HepG2 (cell line): ENCODE measurements around the gene NDRG3. TPM values are rescaled to one million over a fixed set of nuclear protein-coding genes. Genes with fewer than 3 reads are reported as not detected.

Source experiments
- FOXM1 ChIP-seq: sonication (generic); formaldehyde crosslinking; IDR thresholded peaks from 2 replicates; pipeline ENCODE4 v1.5.0; 2020; ENCODE audit warnings: missing genetic modification reagents
- KIAA2018 ChIP-seq: sonication (generic); formaldehyde crosslinking; IDR thresholded peaks from 2 replicates; pipeline ENCODE4 v1.5.0; 2020; ENCODE audit warnings: mild to moderate bottlenecking, missing genetic modification reagents, borderline replicate concordance
- NFKBIZ ChIP-seq: IDR thresholded peaks from 2 replicates; pipeline ENCODE4 v1.6.1; 2018; ENCODE audit warnings: missing genetic modification reagents, missing compliant biosample characterization
- NONO ChIP-seq, 2 experiments: fragments of 450-650 bp in 1 of 2; sonication (generic) in 1 of 2; formaldehyde crosslinking in 1 of 2; IDR thresholded peaks in 1 of 2; conservative IDR thresholded peaks in 1 of 2; 2 replicates each; pipeline versions ENCODE4 v1.6.1 to v1.8.0; 2017 to 2022; ENCODE audit warnings: mild to moderate bottlenecking in 1 of 2, missing genetic modification reagents in 1 of 2, moderate library complexity in 1 of 2
- PPARG ChIP-seq: conservative IDR thresholded peaks from 2 replicates; pipeline ENCODE4 v1.6.1; 2016; ENCODE audit warnings: missing biosample characterization, missing genetic modification reagents
- SNAPC4 ChIP-seq: sonication (generic); formaldehyde crosslinking; IDR thresholded peaks from 2 replicates; pipeline ENCODE4 v1.4.0; 2020; ENCODE audit warnings: mild to moderate bottlenecking, missing genetic modification reagents
- ZBTB38 ChIP-seq: sonication (generic); formaldehyde crosslinking; IDR thresholded peaks from 2 replicates; pipeline ENCODE4 v1.5.1; 2020; ENCODE audit warnings: mild to moderate bottlenecking, missing genetic modification reagents
- ZBTB49 ChIP-seq: sonication (generic); formaldehyde crosslinking; IDR thresholded peaks from 2 replicates; pipeline ENCODE4 v1.4.0; 2020; ENCODE audit warnings: missing genetic modification reagents, borderline replicate concordance
- ZNF274 ChIP-seq: sonication (generic); formaldehyde crosslinking; IDR thresholded peaks from 2 replicates; pipeline ENCODE4 v1.5.1; 2020; ENCODE audit warnings: mild to moderate bottlenecking, missing genetic modification reagents
- ZNF282 ChIP-seq: fragments of 450-650 bp; IDR thresholded peaks from 2 replicates; pipeline ENCODE4 v1.6.1; 2018; ENCODE audit not compliant: partially characterized antibody
- ZNF558 ChIP-seq: sonication (generic); formaldehyde crosslinking; IDR thresholded peaks from 2 replicates; pipeline ENCODE4 v1.9.0; 2022; ENCODE audit warnings: mild to moderate bottlenecking, missing genetic modification reagents, borderline replicate concordance
- ZNF660 ChIP-seq: sonication (generic); formaldehyde crosslinking; IDR thresholded peaks from 2 replicates; pipeline ENCODE4 v1.5.1; 2020; ENCODE audit warnings: mild to moderate bottlenecking, low read depth, missing genetic modification reagents, borderline replicate concordance
- polyA plus RNA-seq, 8 experiments: library from polyadenylated mRNA; depleted of rRNA in 3 of 8; stranded (reverse) in 7 of 8; unstranded in 1 of 8; fragments of >200 nt; fragmentation: Illumina TruSeq in 4 of 8; extraction: Trizol in 4 of 8; gene quantifications; 2 replicates each; pipeline versions ENCODE4 v1.2.1 to v1.2.3, GENCODE V29; 2011 to 2016; ENCODE audit warnings: low read depth in 4 of 8, missing spikeins in 1 of 8, mixed read lengths in 1 of 8; ENCODE audit not compliant: insufficient read depth in 1 of 8
- total RNA-seq, 5 experiments: library from RNA; depleted of rRNA; stranded (reverse); fragments of >200 nt; fragmentation: Illumina TruSeq; extraction: Trizol; gene quantifications; 2 replicates each; pipeline ENCODE4 v1.2.3, GENCODE V29; 2016; ENCODE audit warnings: low read depth in 1 of 5

Gene NDRG3
- total and polyA plus RNA-seq, 2 of the 13 experiments (the other 11 are each of a cell fraction or from before 2014, with no cell fraction given): 36.0 to 40.5 TPM

GRCh38 chr20:36605399-36606157 is 140.3 kb downstream of the NDRG3 start, which contains the start of gene RAB5IF (continued):
- TF ChIP-seq KIAA2018 (CRISPR knock-in tag): no peak
- peak; percentile 98 for TF ChIP-seq ZBTB38 (CRISPR knock-in tag)
- TF ChIP-seq ZNF558 (CRISPR knock-in tag): 0 out of 2 replicates have a peak, but pooled peaks have one; percentile 76
- TF ChIP-seq FOXM1 (CRISPR knock-in tag): no peak; the same call in 1 of the 2 replicates
- TF ChIP-seq SNAPC4: peak; percentile 92; the same call in 1 of the 2 replicates
- TF ChIP-seq ZNF282: no peak
- peak; percentile 91 for TF ChIP-seq ZNF274 (CRISPR knock-in tag)
- peak; percentile 67; the same call in 1 of the 2 replicates for TF ChIP-seq NFKBIZ (CRISPR knock-in tag)
- no peak for TF ChIP-seq NONO (IDR thresholded peaks at IDR 0.05)
- TF ChIP-seq NONO (CRISPR knock-in tag; conservative IDR thresholded peaks at IDR 0.05): peak; percentile 100
- peak; percentile 80; the same call in 1 of the 2 replicates for TF ChIP-seq ZBTB49 (CRISPR knock-in tag)
- TF ChIP-seq PPARG (CRISPR knock-in tag): peak; percentile 84; the same call in 1 of the 2 replicates
- no peak; the same call in 1 of the 2 replicates for TF ChIP-seq ZNF660 (CRISPR knock-in tag)
